KG1 (cell line): ENCODE data around the gene ALK.

ENCODE experiments used
- DNase-seq: peaks from one replicate; lab custom pipeline; 2025; lab: John Stamatoyannopoulos, UW

The ALK gene

DNA sequence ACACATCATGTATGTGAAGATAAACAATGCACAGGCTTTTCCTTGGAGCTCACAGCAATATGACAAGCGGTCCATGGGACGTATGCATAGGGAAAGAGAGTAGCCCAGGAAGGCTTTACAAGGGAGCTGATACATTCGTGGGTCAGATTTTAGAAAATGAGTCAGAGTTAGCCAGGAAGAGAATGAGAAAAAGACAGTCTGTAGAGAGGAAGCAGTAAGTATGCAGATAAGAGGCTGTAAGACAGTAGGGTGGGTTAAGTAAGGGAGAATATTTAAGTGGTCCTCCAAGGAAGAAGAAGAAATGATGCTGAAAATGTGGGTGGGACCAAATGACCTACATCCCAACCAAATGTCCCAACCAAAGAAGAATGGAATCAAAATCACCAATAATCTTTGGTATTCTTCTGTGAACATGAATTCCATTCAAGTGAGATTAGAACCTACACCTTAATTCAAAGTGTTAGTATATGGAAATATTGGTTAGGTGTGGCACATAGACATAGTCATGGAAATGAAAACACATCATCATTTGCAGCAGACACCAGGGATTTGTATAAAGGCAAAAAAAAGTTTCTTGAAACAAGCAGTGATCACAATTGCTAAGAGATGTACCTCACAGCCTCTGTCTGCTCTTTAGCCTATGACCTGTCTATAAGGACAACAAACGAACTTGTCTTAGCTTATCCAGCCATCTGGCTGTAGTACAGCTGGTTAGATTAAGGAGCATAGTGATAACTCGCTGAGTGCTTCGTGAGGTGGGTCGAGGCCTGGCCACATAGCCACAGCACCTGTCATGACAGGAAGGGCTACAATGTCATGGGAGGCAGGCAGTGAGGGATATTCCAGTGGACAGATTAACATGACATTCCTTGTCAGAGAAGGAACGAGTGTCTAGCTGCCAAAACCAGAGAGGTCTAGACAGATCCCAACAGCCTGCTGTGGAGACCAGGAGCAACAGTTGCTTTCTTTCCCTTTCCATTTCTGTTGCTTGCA lies 133.6 kb downstream of the ALK start:
- no peak for DNase-seq

DNA sequence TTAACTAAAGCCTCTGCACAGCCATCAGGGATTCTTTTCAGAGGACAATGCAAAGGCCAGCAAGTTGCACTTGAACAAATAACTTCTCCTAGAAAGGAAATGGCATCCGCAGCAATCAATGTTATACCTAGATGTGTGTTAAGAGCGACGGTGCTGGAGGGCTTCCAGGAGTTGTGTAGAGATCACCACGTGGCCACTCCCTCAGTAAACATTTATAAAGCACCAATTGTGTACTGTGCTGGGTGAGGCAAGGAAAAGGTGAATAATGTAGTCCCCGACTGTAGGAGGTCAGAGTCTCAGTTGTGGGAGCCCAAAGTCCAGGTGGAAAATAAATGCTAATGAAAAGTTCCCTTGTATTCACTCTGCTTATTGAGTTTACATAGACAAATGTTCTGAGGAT lies 135.0 kb downstream of the ALK start:
- DNase-seq, result no peak

DNA sequence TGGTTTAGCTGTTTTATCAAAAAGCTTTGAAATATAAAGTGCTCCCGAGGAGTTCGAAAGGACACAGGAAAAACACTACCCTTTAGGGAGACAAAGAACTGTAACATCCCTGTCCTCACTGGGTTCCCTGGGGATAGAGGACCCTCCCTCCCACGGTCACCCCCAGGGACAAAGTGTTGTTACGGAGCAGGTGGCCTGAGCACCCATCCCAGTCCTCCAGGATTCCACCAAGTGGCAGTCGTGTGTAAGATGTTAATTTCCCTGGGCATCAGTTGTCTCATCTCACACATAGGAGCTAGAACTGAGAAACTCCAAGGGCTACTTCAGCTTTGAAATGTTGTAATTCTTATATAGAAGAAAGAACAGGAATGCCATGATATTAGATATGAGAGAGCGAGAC lies 137.7 kb downstream of the ALK start:
- DNase-seq, result no peak

DNA sequence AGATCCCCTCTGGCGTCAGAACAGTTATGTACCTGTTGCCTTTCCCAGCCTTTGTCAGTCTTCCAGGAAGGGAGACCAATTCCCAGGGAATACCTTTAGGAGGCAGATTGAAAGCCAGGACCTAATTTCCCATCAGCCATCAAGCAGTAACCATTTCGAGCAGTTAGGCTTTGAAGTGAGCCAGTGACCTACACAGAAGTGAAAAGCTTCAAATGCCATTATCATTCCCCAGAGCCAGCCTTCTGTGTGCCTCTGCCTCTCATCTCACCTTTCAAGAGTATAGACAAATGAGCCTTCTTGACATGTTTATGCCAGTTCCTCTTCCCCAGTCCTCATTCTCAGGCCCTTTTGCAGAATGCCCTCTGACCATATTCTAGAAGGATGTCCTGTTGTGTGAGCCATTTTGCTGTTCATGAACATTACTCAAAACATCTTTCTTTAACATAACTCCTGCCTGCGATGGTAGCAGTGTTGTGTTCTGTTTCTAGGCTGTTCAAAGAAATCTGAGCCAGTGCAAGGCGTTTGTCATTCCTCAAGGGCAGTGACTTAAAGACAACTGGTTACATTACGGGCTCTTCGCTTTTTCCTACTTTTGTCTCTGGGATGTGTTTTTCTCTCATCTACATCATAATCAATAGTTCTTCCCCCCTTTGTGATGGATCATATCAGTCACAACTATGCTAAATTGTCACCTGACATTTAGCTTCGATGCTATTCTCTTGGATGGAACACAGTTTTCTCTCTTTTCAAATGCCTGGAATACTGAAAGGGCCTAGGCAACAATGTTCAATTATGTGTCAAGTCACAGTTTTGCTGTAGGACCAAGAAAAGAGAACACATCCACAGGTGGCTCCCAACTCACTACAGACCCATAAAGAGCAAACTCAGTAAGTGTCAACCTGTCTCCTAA lies 138.6 kb downstream of the ALK start:
- no peak for DNase-seq

DNA sequence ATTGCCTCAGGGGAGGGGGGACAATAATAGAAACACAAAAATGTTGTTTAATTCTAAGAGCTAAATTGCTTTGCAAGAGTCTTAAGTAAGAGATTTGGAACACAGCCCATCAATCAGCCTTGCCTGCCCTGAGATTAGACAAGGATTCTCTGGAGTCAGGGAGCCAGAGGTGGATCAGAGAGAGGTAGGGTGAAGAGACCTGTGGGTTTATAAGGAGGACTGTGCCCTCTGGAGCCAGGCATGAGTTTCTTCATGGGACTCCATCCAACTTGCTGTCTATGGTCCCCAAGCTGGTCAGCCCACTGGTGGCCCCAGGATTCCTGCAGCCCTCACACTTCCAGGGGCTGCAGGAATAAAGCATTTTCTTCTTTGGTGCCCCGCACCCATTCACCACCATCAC lies 139.3 kb downstream of the ALK start:
- DNase-seq, result no peak

DNA sequence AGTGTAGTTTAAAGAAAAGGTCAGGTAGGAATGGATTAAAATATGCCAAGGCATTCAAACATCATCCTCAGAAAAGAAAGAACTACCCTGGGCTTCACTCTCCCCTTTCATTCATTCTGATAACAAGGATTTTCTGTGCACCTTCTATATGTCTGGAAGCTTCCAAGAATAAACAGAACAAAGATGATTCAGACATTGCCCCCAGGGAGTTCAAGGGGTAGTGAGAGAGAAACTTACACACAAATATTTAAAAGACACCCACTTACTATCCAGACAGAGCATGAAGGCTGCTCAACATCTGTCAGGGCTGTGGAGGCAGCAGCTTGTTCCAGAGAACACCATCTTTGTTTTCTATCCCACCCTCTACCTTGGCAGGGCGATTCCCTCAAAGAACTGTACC lies 140.5 kb downstream of the ALK start:
- DNase-seq, result no peak

DNA sequence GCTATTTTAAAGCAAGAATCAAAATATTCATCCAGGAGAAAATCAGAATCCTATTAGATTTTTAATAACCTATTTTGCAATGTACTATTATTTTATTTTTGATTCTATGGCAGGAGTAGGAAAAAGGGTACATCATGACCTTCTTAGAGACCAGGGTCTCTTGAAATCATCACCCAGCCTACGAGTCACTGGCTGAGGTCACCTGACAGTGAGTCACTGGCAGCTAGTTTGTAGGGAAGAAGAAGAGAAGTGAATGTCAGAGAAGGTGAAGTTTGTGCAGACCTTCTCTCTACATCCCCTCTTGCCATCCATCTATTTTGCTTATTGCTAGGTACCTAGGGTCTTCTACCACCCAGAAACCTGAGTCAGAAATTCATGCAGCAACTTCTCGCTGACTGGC lies 144.2 kb downstream of the ALK start:
- no peak for DNase-seq

DNA sequence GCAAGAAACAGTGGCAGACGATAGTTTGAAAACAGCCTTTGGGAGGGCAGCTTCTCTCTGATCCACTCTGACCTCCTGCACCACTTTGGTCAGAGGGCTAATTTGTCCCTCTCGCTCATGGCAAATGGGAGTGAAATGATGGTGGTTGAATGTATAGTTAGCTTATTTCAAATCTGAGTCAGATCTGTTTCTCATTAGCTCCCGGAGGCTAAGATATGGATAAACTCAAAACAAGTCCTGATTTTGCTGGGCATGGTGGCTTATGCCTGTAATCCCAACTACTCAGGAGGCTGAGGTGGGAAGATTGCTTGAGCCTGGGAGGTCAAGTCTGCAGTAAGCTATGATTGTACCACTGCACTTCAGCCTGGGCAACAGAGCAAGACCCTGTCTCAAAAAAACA lies 145.0 kb downstream of the ALK start:
- DNase-seq, result no peak

DNA sequence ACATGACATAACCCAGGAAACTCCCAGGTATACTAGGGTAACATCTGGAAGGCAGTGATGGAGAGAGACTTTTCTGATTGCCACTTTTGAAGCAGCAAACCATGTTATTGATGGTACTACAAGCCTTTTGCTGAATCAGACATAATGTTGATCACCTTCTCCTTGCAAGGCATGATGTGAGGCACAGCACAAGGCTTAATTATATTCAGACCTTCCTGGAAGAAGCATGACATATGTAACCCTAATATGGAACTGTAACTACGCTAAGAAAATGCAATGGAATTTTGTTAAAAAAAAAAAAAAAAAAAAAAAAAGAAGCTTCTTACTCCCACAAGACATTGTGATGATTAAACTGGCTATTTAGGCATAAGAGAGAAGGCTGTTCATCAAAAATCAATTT lies 145.4 kb downstream of the ALK start:
- no peak for DNase-seq

DNA sequence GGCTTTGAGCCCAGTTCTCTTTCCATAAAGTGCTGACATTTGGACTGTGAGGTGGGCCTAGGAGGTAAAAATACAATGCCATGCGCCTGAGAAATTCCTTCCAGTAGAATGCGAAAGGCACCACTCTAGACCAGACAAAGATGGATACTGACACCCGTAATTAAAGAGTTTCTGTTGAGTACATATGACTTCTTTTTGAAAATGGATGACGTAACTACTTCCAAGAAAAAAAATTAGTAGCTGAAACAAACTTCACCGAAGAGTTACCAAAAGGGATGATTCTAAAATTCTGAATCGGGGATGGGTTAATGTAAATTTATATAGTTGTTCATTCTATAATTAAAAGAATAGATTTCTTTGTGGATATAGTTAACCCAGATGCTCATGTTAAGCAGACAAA lies 146.8 kb downstream of the ALK start:
- DNase-seq, result no peak

DNA sequence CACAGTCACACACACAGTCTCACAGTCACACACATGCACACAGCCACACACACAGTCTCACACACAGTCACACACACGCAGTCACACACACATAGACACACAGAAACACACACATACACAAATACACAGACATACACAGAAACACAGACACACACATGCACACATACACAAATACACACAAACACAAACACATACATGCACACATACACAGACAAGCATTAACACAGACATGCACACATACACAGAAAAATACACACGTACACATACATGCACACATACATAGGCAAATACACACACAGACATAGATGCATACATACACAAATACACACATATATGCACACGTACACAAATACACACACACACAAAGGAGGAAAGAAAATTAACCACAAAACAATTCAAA lies 150.5 kb downstream of the ALK start:
- no peak for DNase-seq

DNA sequence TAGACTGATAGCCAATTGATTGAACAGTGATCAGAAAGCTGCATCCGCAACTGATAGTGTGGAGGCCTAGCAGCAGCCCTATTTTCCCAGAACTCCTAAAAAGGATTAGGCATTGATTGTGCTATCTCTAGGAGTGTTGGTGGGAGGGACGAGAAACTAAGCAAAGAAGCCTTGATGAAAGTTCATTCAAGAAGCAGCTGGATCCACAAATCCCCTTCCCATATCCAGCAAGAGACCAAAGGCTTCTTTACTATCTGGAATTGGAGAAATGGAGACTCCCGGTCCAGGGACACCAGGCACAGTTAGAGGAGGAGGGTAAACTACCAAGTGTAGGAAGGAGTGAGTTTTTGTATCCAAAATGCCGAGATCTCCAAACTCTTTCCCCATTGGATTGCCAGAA lies 151.5 kb downstream of the ALK start:
- no peak for DNase-seq

DNA sequence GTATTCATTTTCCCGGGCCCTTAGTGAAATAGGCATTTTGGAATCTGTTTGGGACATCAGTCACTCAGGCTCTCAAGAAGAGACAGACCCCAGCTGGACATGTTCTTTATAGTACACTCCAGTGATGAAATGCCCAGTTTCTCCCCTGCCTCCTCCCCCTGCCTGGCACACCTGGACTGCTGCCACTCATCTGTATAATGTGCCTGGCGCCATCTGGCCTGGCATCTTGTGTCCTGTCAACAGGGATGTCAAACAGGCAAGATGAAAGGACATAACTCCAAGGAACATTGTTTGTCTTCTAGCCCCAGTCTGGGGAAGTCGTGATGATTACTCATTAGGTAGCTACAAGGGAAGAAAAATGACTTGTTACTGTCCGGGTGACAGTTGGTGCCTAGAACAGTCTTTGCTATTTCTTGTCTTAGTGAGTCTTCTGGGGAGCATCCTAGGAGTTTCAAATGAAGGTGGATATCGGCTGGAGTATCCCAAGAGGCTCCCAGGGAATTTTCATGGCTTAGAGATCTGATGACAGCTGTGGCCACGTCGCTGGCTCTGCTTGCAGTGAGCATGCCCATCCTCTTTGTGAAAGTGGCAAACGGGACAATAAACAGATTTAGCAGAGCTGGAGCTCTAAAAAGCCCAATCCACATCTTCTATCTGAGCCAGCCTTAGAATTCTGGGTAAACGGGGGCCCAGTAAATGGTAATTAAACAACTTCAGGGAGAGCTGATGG lies 153.6 kb downstream of the ALK start:
- no peak for DNase-seq

DNA sequence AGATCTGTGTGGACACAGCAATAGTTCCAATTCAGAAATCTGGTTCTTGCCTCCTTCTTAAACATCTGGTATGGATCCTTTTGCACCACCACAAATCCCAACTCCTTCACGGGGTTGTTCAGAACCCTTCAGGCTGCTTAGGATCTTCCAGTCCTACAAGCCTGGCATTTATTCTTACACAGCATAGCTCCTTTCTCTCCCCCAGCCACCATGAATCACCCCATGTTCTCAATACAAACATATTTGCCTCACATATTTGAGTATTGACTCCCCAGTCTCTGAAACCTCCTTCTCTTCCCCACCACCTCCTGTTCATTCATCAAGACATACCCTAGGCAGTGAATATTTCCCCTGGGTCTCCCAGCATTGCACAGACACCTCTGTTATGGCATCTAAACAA lies 155.2 kb downstream of the ALK start:
- DNase-seq, result no peak

DNA sequence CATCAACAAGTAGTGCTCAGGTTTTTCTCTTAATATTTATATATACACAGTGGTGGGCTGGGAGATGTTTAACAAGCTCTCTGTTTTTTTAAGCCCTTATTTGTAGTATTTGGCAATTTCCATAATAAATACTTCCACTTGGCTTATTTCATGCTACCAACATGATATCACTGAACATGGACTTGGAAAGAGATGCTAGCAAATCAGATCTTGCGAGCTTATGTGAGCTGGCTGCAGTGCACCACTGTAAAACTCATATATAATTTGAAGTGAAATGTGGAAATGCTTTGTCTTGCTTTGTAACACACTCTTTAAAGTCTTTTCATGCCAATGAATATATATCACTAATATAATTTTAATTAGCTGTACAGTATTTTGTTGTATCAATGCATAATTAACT lies 155.7 kb downstream of the ALK start:
- DNase-seq, result no peak

DNA sequence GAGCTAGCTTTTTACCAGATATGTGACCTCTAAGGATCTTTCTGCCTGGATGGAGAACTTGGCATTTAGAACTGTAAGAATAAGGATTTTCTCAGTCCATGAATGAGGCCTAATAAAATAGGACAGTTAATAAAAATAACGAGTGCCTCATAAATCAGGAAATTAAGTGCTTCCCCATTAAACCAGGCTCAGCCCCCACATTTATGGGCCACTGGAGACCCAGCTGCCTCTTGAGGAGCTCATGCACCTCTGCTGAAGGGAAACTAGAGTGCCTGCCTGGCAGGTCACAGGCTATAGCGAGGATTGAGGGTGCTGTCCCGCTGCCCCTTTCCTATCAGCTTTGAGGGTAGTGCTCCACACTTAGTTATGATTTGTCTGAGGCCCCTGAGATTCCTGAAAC lies 158.0 kb downstream of the ALK start:
- DNase-seq, result no peak

DNA sequence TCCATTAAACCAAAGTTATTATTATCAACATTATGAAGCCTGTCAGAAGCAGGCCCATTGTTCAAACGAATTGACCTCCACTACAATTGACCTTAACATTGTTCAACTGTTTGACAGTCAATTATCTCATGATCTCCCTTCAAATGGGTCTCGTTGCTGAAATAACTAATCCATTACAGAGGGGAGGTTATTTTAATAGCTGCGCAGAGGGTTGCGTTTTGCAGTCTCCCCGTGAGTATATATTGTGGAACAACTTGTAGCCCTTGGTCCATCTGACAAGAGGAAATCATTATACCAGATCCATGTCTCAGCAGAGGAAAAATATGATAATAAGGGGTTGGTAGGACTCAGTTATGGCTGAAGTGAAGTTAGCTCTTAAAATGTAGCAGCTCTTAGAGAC lies 159.1 kb downstream of the ALK start:
- DNase-seq, result no peak

DNA sequence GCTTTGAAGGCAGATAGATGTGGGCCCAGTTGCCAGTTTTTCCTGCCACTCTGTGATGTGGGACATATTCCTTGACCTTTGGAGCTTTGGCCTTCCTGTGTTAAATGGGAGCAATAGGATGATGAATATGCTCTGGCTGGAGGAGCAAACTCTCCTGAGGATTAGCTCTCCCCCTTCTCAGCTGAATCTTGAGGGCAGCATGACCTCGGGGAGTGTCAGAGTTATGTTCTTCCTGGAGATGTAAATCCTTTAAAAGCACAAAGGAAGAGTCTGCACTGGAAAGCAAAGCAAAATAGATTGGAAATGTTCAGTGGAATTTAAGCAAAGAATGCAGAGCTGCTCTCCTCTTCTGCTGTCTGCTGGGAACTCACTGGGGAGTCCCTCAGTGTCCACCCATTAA lies 160.1 kb downstream of the ALK start:
- DNase-seq, result no peak

DNA sequence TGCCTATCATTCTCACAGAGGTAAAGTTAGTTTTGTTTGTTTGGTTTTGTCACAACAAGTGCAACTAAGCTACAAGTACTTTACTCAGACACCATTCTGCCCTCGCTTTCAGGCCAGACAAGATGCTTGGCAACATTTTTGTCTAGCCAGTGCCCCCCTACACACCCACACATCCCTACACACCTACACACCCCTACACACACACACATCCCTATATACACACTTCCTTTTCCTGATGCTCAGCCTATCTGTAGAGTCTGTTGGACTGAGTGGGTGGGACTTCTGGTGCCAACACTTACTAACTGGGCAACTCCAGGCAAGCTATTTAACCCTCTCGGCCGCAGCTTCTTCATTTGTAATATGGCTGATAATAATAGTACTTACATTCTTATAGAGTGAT lies 161.4 kb downstream of the ALK start:
- no peak for DNase-seq

DNA sequence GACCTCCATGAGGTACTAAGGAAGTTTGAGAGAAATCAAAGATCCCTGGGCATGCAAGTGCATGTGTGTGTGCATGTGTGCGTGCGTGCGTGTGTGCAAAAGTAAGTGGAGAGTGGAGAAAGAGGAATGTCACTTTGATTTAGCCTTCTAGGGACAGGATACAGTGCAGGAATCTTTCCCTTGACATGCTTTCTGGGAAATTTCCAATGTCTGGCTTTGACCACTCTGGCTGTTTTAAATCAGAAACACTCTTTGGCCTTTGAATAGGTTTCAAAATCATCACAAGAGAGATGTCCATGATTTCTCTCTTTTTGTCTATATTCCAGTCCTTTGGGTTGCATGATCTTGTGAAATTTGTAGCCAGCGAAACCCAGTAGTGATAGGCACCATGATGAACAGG lies 162.0 kb downstream of the ALK start:
- no peak for DNase-seq

DNA sequence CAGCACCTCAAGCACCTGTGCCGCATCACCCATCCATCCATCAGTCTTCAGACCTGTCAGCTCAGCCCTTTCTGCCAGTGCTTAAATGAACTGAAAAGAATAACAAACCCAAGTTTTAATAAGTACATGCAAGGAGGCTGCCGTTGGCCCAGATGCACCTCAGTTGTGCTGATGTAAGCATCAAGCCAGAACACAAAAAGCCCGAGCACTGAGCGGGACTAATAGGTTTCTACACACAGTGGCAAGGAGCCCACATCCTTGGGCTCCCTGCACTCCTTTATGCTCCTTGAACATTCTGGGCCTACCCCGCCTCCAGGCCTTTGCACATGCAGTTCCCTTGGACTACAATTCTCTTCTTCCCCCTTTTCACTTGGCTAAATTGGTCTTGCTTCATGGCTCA lies 165.6 kb downstream of the ALK start:
- DNase-seq, result no peak

DNA sequence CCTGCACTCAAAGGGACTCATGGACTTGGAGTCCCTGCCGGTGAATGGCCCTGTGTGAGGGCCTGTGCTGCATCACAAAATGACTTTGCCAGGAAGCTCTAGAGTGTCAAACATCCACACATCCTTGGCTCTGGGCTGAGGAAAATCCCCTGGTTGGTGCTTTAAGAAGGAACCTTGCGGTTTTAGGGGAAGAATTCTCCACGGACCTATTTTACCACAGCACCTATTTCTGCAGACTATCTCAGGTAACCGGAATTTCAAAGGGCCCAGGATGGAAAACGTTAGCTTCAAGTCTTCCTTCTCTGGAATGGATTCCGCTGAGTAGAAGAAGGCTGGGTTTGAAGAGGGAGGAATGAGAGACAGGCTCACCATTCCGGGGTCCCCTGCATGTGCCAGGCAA lies 166.2 kb downstream of the ALK start:
- no peak for DNase-seq
